GM12801 (cell line): Measurements from ENCODE around the gene ANXA7.

Experiments
- CTCF ChIP-seq: IDR thresholded peaks from one replicate; pipeline ENCODE4 v1.5.1; 2011; ENCODE audit warnings: control low read depth; ENCODE audit not compliant: insufficient read length; ENCODE audit errors: extremely low read depth

ANXA7 gene

GRCh38 chr10:73358331-73359279 lies 55.3 kb downstream of the ANXA7 start, which contains the start of gene CFAP70:
Gene CFAP70, minus strand, starts transcription at chr10:73358864. Its CDS starts 4,068 bp downstream, at chr10:73354796.
- TF ChIP-seq CTCF, result no peak

- no peak for TF ChIP-seq CTCF
Observed at GRCh38 chr10:73357821-73358220, 56.0 kb downstream of the ANXA7 start.

GRCh38 chr10:73357166-73357565 lies 56.7 kb downstream of the ANXA7 start:
- TF ChIP-seq CTCF, result no peak

GRCh38 chr10:73344269-73344668 lies 69.6 kb downstream of the ANXA7 start:
- TF ChIP-seq CTCF, result no peak

GRCh38 chr10:73340121-73340520 lies 73.7 kb downstream of the ANXA7 start:
- TF ChIP-seq CTCF, result no peak

GRCh38 chr10:73339436-73339835 lies 74.4 kb downstream of the ANXA7 start:
- TF ChIP-seq CTCF, result no peak

GRCh38 chr10:73338801-73339368 lies 75.0 kb downstream of the ANXA7 start:
- no peak for TF ChIP-seq CTCF
